Astrocyte (in vitro differentiated cells and primary cell): ENCODE measurements around the gene LIPE. TPM values are rescaled to one million over a fixed set of nuclear protein-coding genes. Genes with fewer than 3 reads are reported as not detected.

ENCODE experiments used
- DNase-seq: peaks from one replicate; pipeline ENCODE4 v3.0.0-alpha.2; 2010; ENCODE audit warnings: low read depth
- FAIRE-seq: peaks from 2 replicates; lab custom pipeline; 2011; peaks lifted over from hg19 to GRCh38; lab: Jason Lieb, UNC
- H2AFZ ChIP-seq: 2 replicates; pipeline ENCODE4 v1.6.0; 2012; ENCODE audit warnings: low read depth, low read length, inconsistent platforms
- H3K27ac ChIP-seq: 2 replicates; pipeline ENCODE4 v1.5.1; 2011; ENCODE audit warnings: low read depth, low read length, inconsistent platforms
- H3K27me3 ChIP-seq: 2 replicates; pipeline ENCODE4 v1.6.0; 2011; ENCODE audit warnings: low read length, inconsistent platforms; ENCODE audit not compliant: insufficient read depth
- H3K36me3 ChIP-seq: 2 replicates; pipeline ENCODE4 v1.5.1; 2011; ENCODE audit warnings: low read length, inconsistent platforms; ENCODE audit not compliant: insufficient read depth
- H3K4me1 ChIP-seq: 2 replicates; pipeline ENCODE4 v1.5.1; 2011; ENCODE audit warnings: low read length, inconsistent platforms; ENCODE audit not compliant: insufficient read depth
- H3K4me2 ChIP-seq: 2 replicates; pipeline ENCODE4 v1.6.0; 2012; ENCODE audit warnings: low read length, inconsistent platforms
- H3K4me3 ChIP-seq: 2 replicates; pipeline ENCODE4 v1.5.1; 2011; ENCODE audit warnings: low read depth, mild to moderate bottlenecking, low read length, inconsistent platforms; ENCODE audit not compliant: insufficient read depth
- H3K79me2 ChIP-seq: 2 replicates; pipeline ENCODE4 v1.6.0; 2012; ENCODE audit warnings: mild to moderate bottlenecking, low read length, inconsistent platforms; ENCODE audit not compliant: insufficient read depth
- H3K9ac ChIP-seq: 2 replicates; pipeline ENCODE4 v1.6.0; 2012; ENCODE audit warnings: mild to moderate bottlenecking, low read length, inconsistent platforms
- H3K9me3 ChIP-seq: 2 replicates; pipeline ENCODE4 v1.5.1; 2012; ENCODE audit warnings: low read depth, mild to moderate bottlenecking, low read length, inconsistent platforms; ENCODE audit not compliant: insufficient read depth
- H4K20me1 ChIP-seq: 2 replicates; pipeline ENCODE4 v1.6.0; 2012; ENCODE audit warnings: low read length, inconsistent platforms; ENCODE audit not compliant: insufficient read depth
- H3K27ac Mint-ChIP-seq: one replicate; pipeline ENCODE4 v1.8.0; 2021; ENCODE audit warnings: mild to moderate bottlenecking, mixed read lengths; ENCODE audit not compliant: unreplicated experiment
- H3K27me3 Mint-ChIP-seq: one replicate; pipeline ENCODE4 v1.8.0; 2021; ENCODE audit warnings: low read depth, mixed read lengths; ENCODE audit not compliant: unreplicated experiment
- H3K36me3 Mint-ChIP-seq: one replicate; pipeline ENCODE4 v1.8.0; 2021; ENCODE audit warnings: low read depth, mixed read lengths; ENCODE audit not compliant: unreplicated experiment
- H3K4me1 Mint-ChIP-seq: one replicate; pipeline ENCODE4 v1.8.0; 2021; ENCODE audit warnings: low read depth, mixed read lengths; ENCODE audit not compliant: unreplicated experiment
- H3K4me3 Mint-ChIP-seq: one replicate; pipeline ENCODE4 v1.8.0; 2021; ENCODE audit warnings: mild to moderate bottlenecking, moderate library complexity, mixed read lengths; ENCODE audit not compliant: unreplicated experiment
- H3K9me3 Mint-ChIP-seq: one replicate; pipeline ENCODE4 v1.8.0; 2021; ENCODE audit warnings: mild to moderate bottlenecking, mixed read lengths; ENCODE audit not compliant: unreplicated experiment
- CTCF ChIP-seq: IDR thresholded peaks from 2 replicates; pipeline ENCODE4 v1.5.1; 2011; ENCODE audit warnings: low read depth, mild to moderate bottlenecking, inconsistent platforms, low read length, moderate library complexity; ENCODE audit not compliant: insufficient read depth
- EZH2 ChIP-seq: IDR thresholded peaks from 2 replicates; pipeline ENCODE4 v1.6.1; 2012; ENCODE audit warnings: mild to moderate bottlenecking, low read length, inconsistent platforms; ENCODE audit not compliant: insufficient read depth
- total RNA-seq: library from RNA; stranded (reverse); gene quantifications from 2 replicates; pipeline ENCODE4 v1.2.1, GENCODE V29; 2021

LIPE gene
- total RNA-seq, 1 donor from 2014 or later = 2.0 TPM

GRCh38 chr19:42419309-42419708 is 7.9 kb downstream of the LIPE start:
- H3K79me2 ChIP-seq = no peaks in the 10 kb centered on the region
- Mint-ChIP-seq H3K27ac (no peak overlapping the region), H3K4me1 (peaks cover 3% of the 10 kb centered on the region), H3K4me3 (no peak overlapping the region), H3K27me3 (peaks cover 23% of the 10 kb centered on the region), H3K36me3 (no peaks in the 10 kb centered on the region), H3K9me3 (no peaks in the 10 kb centered on the region)
- H3K4me2 ChIP-seq = no peak overlapping the region
- peaks cover 10% of the 10 kb centered on the region for H3K4me1 ChIP-seq
- H3K4me3 ChIP-seq = no peak overlapping the region
- no peak for TF ChIP-seq CTCF
- no peak for TF ChIP-seq EZH2
- no peaks in the 10 kb centered on the region for H3K27me3 ChIP-seq
- no peak overlapping the region for H3K9ac ChIP-seq
- H3K27ac ChIP-seq = no peak overlapping the region
- H4K20me1 ChIP-seq = no peaks in the 10 kb centered on the region
- no peak for DNase-seq
- H2AFZ ChIP-seq = no peak overlapping the region
- FAIRE-seq = no peak
- peaks cover 3% of the 10 kb centered on the region for H3K9me3 ChIP-seq
- H3K36me3 ChIP-seq = no peaks in the 10 kb centered on the region

GRCh38 chr19:42412661-42413076 is 14.5 kb downstream of the LIPE start:
- H3K36me3 Mint-ChIP-seq = peaks cover 3% of the 10 kb centered on the region
- FAIRE-seq = no peak
- peaks cover 22% of the 10 kb centered on the region for H3K27me3 Mint-ChIP-seq

More at GRCh38 chr19:42412661-42413076, 14.5 kb downstream of the LIPE start:
- Histone ChIP-seq H3K79me2 (no peaks in the 10 kb centered on the region), H3K36me3 (no peaks in the 10 kb centered on the region), H3K4me2 (no peak overlapping the region), H3K9me3 (no peaks in the 10 kb centered on the region), H3K27me3 (no peaks in the 10 kb centered on the region), H2AFZ (no peak overlapping the region), H4K20me1 (peaks cover 11% of the 10 kb centered on the region), H3K27ac (no peak overlapping the region), H3K4me3 (no peak overlapping the region), H3K4me1 (no peaks in the 10 kb centered on the region), H3K9ac (no peak overlapping the region)
- DNase-seq = no peak
- Mint-ChIP-seq H3K4me3 (no peak overlapping the region), H3K27ac (no peak overlapping the region), H3K9me3 (no peaks in the 10 kb centered on the region), H3K4me1 (peaks cover 13% of the 10 kb centered on the region)
- TF ChIP-seq CTCF (no peak), EZH2 (no peak)
